ENCODE data around the gene LTBP3.
"Not testable (repeated sequence)": the region's sequence is repeated elsewhere in the genome, so short reads cannot be mapped to it uniquely, and the experiment has no call there.

LTBP3 gene

GRCh38 chr11:65522718-65523630, 35.2 kb downstream of the LTBP3 start:
- peak; percentile 54 for FAIRE-seq

GRCh38 chr11:65521777-65522521, 36.2 kb downstream of the LTBP3 start:
- not testable (repeated sequence) for FAIRE-seq; DNase-seq (ENCODE audit: extremely low spot score, insufficient read length, low read depth)

More at GRCh38 chr11:65522718-65523630, 35.2 kb downstream of the LTBP3 start:
- not testable (repeated sequence) for DNase-seq (ENCODE audit: extremely low spot score, insufficient read length, low read depth)

GRCh38 chr11:65518941-65519549, 39.1 kb downstream of the LTBP3 start:
- FAIRE-seq; DNase-seq (ENCODE audit: extremely low spot score, insufficient read length, low read depth): not testable (repeated sequence)

- DNase-seq (ENCODE audit: extremely low spot score, insufficient read length, low read depth) (no peak), FAIRE-seq (no peak)
Observed at GRCh38 chr11:65516135-65516968, 41.8 kb downstream of the LTBP3 start.

- not testable (repeated sequence) for FAIRE-seq
Observed at GRCh38 chr11:65512311-65512710, 45.8 kb downstream of the LTBP3 start.

GRCh38 chr11:65506772-65507505, 51.2 kb downstream of the LTBP3 start:
- FAIRE-seq = peak; percentile 35
- no peak for DNase-seq (ENCODE audit: extremely low spot score, insufficient read length, low read depth)

More at GRCh38 chr11:65512311-65512710, 45.8 kb downstream of the LTBP3 start:
- DNase-seq (ENCODE audit: extremely low spot score, insufficient read length, low read depth) = not testable (repeated sequence)

GRCh38 chr11:65506290-65506771, 51.8 kb downstream of the LTBP3 start:
- DNase-seq (ENCODE audit: extremely low spot score, insufficient read length, low read depth) (no peak), FAIRE-seq (no peak)

DNA sequence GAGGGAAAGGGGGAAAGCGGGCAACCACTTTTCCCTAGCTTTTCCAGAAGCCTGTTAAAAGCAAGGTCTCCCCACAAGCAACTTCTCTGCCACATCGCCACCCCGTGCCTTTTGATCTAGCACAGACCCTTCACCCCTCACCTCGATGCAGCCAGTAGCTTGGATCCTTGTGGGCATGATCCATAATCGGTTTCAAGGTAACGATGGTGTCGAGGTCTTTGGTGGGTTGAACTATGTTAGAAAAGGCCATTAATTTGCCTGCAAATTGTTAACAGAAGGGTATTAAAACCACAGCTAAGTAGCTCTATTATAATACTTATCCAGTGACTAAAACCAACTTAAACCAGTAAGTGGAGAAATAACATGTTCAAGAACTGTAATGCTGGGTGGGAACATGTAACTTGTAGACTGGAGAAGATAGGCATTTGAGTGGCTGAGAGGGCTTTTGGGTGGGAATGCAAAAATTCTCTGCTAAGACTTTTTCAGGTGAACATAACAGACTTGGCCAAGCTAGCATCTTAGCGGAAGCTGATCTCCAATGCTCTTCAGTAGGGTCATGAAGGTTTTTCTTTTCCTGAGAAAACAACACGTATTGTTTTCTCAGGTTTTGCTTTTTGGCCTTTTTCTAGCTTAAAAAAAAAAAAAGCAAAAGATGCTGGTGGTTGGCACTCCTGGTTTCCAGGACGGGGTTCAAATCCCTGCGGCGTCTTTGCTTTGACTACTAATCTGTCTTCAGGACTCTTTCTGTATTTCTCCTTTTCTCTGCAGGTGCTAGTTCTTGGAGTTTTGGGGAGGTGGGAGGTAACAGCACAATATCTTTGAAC, 52.5 kb downstream of the LTBP3 start:
- FAIRE-seq (no peak), DNase-seq (ENCODE audit: extremely low spot score, insufficient read length, low read depth) (no peak)

GRCh38 chr11:65504674-65505465, 53.3 kb downstream of the LTBP3 start:
- DNase-seq (ENCODE audit: extremely low spot score, insufficient read length, low read depth) (no peak), FAIRE-seq (no peak)

GRCh38 chr11:65503949-65504673, 54.0 kb downstream of the LTBP3 start:
- FAIRE-seq (no peak), DNase-seq (ENCODE audit: extremely low spot score, insufficient read length, low read depth) (no peak)

DNA sequence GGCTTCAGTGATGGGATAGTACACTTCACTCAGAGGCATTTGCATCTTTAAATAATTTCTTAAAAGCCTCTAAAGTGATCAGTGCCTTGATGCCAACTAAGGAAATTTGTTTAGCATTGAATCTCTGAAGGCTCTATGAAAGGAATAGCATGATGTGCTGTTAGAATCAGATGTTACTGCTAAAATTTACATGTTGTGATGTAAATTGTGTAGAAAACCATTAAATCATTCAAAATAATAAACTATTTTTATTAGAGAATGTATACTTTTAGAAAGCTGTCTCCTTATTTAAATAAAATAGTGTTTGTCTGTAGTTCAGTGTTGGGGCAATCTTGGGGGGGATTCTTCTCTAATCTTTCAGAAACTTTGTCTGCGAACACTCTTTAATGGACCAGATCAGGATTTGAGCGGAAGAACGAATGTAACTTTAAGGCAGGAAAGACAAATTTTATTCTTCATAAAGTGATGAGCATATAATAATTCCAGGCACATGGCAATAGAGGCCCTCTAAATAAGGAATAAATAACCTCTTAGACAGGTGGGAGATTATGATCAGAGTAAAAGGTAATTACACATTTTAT, 54.7 kb downstream of the LTBP3 start:
- DNase-seq (ENCODE audit: extremely low spot score, insufficient read length, low read depth) (no peak), FAIRE-seq (no peak)

GRCh38 chr11:65502555-65503367, 55.4 kb downstream of the LTBP3 start:
- DNase-seq (ENCODE audit: extremely low spot score, insufficient read length, low read depth) (no peak), FAIRE-seq (no peak)

- FAIRE-seq = no peak
- DNase-seq (ENCODE audit: extremely low spot score, insufficient read length, low read depth) = no peak
Observed at GRCh38 chr11:65502274-65502554, 55.9 kb downstream of the LTBP3 start.

DNA sequence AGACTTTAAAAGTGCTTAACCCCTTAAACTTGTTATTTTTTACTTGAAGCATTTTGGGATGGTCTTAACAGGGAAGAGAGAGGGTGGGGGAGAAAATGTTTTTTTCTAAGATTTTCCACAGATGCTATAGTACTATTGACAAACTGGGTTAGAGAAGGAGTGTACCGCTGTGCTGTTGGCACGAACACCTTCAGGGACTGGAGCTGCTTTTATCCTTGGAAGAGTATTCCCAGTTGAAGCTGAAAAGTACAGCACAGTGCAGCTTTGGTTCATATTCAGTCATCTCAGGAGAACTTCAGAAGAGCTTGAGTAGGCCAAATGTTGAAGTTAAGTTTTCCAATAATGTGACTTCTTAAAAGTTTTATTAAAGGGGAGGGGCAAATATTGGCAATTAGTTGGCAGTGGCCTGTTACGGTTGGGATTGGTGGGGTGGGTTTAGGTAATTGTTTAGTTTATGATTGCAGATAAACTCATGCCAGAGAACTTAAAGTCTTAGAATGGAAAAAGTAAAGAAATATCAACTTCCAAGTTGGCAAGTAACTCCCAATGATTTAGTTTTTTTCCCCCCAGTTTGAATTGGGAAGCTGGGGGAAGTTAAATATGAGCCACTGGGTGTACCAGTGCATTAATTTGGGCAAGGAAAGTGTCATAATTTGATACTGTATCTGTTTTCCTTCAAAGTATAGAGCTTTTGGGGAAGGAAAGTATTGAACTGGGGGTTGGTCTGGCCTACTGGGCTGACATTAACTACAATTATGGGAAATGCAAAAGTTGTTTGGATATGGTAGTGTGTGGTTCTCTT, 56.5 kb downstream of the LTBP3 start:
- no peak for DNase-seq (ENCODE audit: extremely low spot score, insufficient read length, low read depth)
- no peak for FAIRE-seq

GRCh38 chr11:65501186-65501471, 57.0 kb downstream of the LTBP3 start:
- DNase-seq (ENCODE audit: extremely low spot score, insufficient read length, low read depth) (no peak), FAIRE-seq (no peak)
